K562 (cell line): ENCODE measurements around the gene MBD4. TPM values are rescaled to one million over a fixed set of nuclear protein-coding genes. Genes with fewer than 3 reads are reported as not detected.

Experiments
- GATA2 ChIP-seq: sonication (generic); formaldehyde crosslinking; IDR thresholded peaks from 2 replicates; pipeline ENCODE4 v1.4.0; 2020; ENCODE audit warnings: mild to moderate bottlenecking, missing genetic modification reagents
- JUN ChIP-seq, 2 experiments: sonication (generic) in 1 of 2; formaldehyde crosslinking in 1 of 2; IDR thresholded peaks; 2 replicates each; pipeline versions ENCODE4 v1.6.1 to v1.8.0; 2012 to 2022; ENCODE audit warnings: borderline replicate concordance in 2 of 2, mild to moderate bottlenecking in 2 of 2, improper control_type of control experiment in 1 of 2, low read depth in 1 of 2, low read length in 1 of 2, missing genetic modification reagents in 1 of 2
- KDM1A ChIP-seq, 2 experiments: fragments of 450-650 bp; IDR thresholded peaks; 2 replicates each; pipeline ENCODE4 v1.6.1; 2016; ENCODE audit warnings: mild to moderate bottlenecking in 2 of 2
- KLF6 ChIP-seq: fragments of 250-450 bp; sonication (Bioruptor Pico); IDR thresholded peaks from 2 replicates; pipeline ENCODE4 v1.4.0; 2020; ENCODE audit warnings: mild to moderate bottlenecking, moderate library complexity, borderline replicate concordance
- MAFG ChIP-seq: fragments of 450-650 bp; conservative IDR thresholded peaks from 2 replicates; pipeline ENCODE4 v1.6.1; 2016; ENCODE audit warnings: missing genetic modification characterization, missing compliant biosample characterization
- MTA1 ChIP-seq: fragments of 450-650 bp; IDR thresholded peaks from 2 replicates; pipeline ENCODE4 v1.6.1; 2017; ENCODE audit warnings: borderline replicate concordance
- RBM15 ChIP-seq: fragments of 200-400 bp; formaldehyde crosslinking; IDR thresholded peaks from 2 replicates; pipeline ENCODE4 v1.6.1; 2018; ENCODE audit warnings: mild to moderate bottlenecking, low read length, moderate library complexity; ENCODE audit not compliant: insufficient read depth
- RBM39 ChIP-seq: fragments of 200-400 bp; formaldehyde crosslinking; optimal IDR thresholded peaks from 2 replicates; pipeline ENCODE3; 2018; ENCODE audit warnings: low read depth, low read length
- TAL1 ChIP-seq: fragments of 450-650 bp; IDR thresholded peaks from 2 replicates; pipeline ENCODE4 v1.6.1; 2016; ENCODE audit warnings: mild to moderate bottlenecking
- TCF7L2 ChIP-seq: fragments of 150-350 bp; IDR thresholded peaks from 2 replicates; pipeline ENCODE4 v1.6.1; 2016; ENCODE audit warnings: low read depth, mild to moderate bottlenecking, low read length, moderate library complexity
- TEAD1 ChIP-seq, 2 experiments: fragments of 450-650 bp in 1 of 2; sonication (generic) in 1 of 2; formaldehyde crosslinking; IDR thresholded peaks; 2 replicates each; pipeline versions ENCODE4 v1.4.0 to v1.8.0; 2020 to 2022; ENCODE audit warnings: mild to moderate bottlenecking in 2 of 2, missing genetic modification reagents in 1 of 2
- ZNF212 ChIP-seq: fragments of 450-650 bp; formaldehyde crosslinking; IDR thresholded peaks from 2 replicates; pipeline ENCODE4 v1.4.0; 2020; ENCODE audit warnings: mild to moderate bottlenecking
- ZNF561 ChIP-seq: fragments of 450-650 bp; formaldehyde crosslinking; conservative IDR thresholded peaks from 2 replicates; pipeline ENCODE4 v1.4.0; 2020; ENCODE audit warnings: mild to moderate bottlenecking, moderate library complexity
- ZNF57 ChIP-seq: fragments of 450-650 bp; formaldehyde crosslinking; IDR thresholded peaks from 2 replicates; pipeline ENCODE4 v1.4.0; 2020; ENCODE audit warnings: mild to moderate bottlenecking, moderate library complexity
- polyA plus RNA-seq, 8 experiments: library from polyadenylated mRNA; depleted of rRNA in 4 of 8; stranded (reverse) in 5 of 8; unstranded in 3 of 8; fragments of >200 nt; fragmentation: Nextera tagmentation in 2 of 8; fragmentation: Illumina TruSeq in 1 of 8; extraction: Ambion mirVana in 2 of 8; extraction: Trizol in 1 of 8; gene quantifications; 2 replicates each; pipeline versions ENCODE4 v1.2.1 to v1.2.3, GENCODE V29; 2011 to 2014; ENCODE audit warnings: inconsistent platforms in 1 of 8, missing spikeins in 1 of 8
- total RNA-seq, 7 experiments: library from RNA; depleted of rRNA in 6 of 7; stranded (reverse); fragments of >200 nt in 6 of 7; fragmentation: Illumina TruSeq in 2 of 7; extraction: Trizol in 2 of 7; gene quantifications; 2 replicates each; pipeline versions ENCODE4 v1.2.1 to v1.2.3, GENCODE V29; 2011 to 2021; ENCODE audit warnings: low replicate concordance in 1 of 7
- TF ChIP-seq, protein P1 (sequence below): fragments of 250-450 bp; sonication (Bioruptor Pico); IDR thresholded peaks from 2 replicates; pipeline ENCODE4 v1.4.0; 2020; ENCODE audit warnings: mild to moderate bottlenecking, moderate library complexity, borderline replicate concordance
- TF ChIP-seq, protein P2 (sequence below), 2 experiments: fragments of 450-650 bp in 1 of 2; sonication (generic) in 1 of 2; formaldehyde crosslinking in 1 of 2; IDR thresholded peaks in 1 of 2; conservative IDR thresholded peaks in 1 of 2; 2 replicates each; pipeline versions ENCODE4 v1.6.1 to v1.8.1; 2016 to 2023; ENCODE audit warnings: mild to moderate bottlenecking in 2 of 2, moderate library complexity in 2 of 2, inconsistent platforms in 1 of 2, missing genetic modification reagents in 1 of 2
- TF ChIP-seq, protein P3 (sequence below): IDR thresholded peaks from 3 replicates; pipeline ENCODE4 v1.6.1; 2011; ENCODE audit warnings: borderline replicate concordance, mild to moderate bottlenecking, moderate library complexity; ENCODE audit not compliant: insufficient read length; ENCODE audit errors: extremely low read depth
- TF ChIP-seq, protein P4 (sequence below): fragments of 450-650 bp; conservative IDR thresholded peaks from 2 replicates; pipeline ENCODE4 v1.6.1; 2016; ENCODE audit warnings: missing genetic modification characterization, low read depth, mild to moderate bottlenecking, missing compliant biosample characterization, moderate library complexity

Gene MBD4
- total and polyA plus RNA-seq, 9 of the 15 experiments (the other 6 are each of a cell fraction or from before 2014, with no cell fraction given): 13.3 to 63.9 (median 39.0) TPM

DNA sequence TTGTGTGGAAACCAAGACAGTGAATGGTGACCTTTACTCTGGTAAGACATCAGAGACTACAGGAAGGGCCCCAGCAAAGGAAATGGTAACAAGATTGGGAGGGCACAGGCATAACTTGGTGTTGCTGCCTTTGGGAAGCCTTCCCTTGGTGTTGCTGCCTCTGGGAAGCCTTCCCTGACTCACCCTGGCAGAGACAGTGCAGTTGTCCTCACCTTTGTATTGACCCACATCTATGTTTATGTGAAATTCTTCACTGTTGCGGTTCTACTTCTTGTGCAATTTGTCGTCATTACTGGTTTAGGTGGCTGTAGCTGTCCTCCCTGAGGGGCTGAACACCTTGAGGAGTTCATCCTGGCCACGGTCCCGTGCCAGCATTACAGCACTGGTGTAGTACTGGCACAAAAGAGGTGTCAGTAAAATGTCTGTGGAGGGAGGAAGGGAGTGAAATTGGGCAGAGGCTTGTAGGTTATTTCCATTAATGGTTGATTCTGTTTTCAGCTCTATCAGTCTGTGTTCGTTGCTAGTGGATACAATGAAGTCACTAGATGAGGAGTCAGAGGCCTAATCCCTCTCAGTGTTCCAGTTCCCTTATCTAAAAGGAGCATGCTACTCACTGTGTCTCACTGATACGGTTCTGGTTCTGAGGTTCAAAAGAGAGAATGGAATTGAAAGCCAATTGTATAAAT lies 21.9 kb upstream of the MBD4 start (continued):
- TF ChIP-seq, protein P1, sequence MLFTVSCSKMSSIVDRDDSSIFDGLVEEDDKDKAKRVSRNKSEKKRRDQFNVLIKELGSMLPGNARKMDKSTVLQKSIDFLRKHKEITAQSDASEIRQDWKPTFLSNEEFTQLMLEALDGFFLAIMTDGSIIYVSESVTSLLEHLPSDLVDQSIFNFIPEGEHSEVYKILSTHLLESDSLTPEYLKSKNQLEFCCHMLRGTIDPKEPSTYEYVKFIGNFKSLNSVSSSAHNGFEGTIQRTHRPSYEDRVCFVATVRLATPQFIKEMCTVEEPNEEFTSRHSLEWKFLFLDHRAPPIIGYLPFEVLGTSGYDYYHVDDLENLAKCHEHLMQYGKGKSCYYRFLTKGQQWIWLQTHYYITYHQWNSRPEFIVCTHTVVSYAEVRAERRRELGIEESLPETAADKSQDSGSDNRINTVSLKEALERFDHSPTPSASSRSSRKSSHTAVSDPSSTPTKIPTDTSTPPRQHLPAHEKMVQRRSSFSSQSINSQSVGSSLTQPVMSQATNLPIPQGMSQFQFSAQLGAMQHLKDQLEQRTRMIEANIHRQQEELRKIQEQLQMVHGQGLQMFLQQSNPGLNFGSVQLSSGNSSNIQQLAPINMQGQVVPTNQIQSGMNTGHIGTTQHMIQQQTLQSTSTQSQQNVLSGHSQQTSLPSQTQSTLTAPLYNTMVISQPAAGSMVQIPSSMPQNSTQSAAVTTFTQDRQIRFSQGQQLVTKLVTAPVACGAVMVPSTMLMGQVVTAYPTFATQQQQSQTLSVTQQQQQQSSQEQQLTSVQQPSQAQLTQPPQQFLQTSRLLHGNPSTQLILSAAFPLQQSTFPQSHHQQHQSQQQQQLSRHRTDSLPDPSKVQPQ (CRISPR knock-in tag): no peak
- TF ChIP-seq RBM15 (no peak), ZNF561 (CRISPR knock-in tag) (no peak), MAFG (tag) (no peak), TAL1 (peak; percentile 98), KDM1A (IDR thresholded peaks at IDR 0.05) (peak; percentile 77 to 84), JUN (IDR thresholded peaks at IDR 0.05; ENCODE audit: borderline replicate concordance, low read depth, low read length) (peak; percentile 79), JUN (CRISPR knock-in tag; IDR thresholded peaks at IDR 0.05; ENCODE audit: borderline replicate concordance) (no peak), KLF6 (CRISPR knock-in tag) (0 out of 2 replicates have a peak, but pooled peaks have one; percentile 5), RBM39 (no peak), TCF7L2 (no peak), MTA1 (no peak), GATA2 (CRISPR knock-in tag) (peak; percentile 82), TEAD1 (CRISPR knock-in tag; IDR thresholded peaks at IDR 0.05) (no peak), ZNF212 (CRISPR knock-in tag) (no peak), ZNF57 (CRISPR knock-in tag) (no peak)
- TF ChIP-seq, protein P2, sequence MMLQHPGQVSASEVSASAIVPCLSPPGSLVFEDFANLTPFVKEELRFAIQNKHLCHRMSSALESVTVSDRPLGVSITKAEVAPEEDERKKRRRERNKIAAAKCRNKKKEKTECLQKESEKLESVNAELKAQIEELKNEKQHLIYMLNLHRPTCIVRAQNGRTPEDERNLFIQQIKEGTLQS (IDR thresholded peaks at IDR 0.05): peak; percentile 70; the same call in 1 of the 2 replicates
- TF ChIP-seq, protein P2 (CRISPR knock-in tag; conservative IDR thresholded peaks at IDR 0.05): 0 out of 2 replicates have a peak, but pooled peaks have one; percentile 26
- TF ChIP-seq, protein P3, sequence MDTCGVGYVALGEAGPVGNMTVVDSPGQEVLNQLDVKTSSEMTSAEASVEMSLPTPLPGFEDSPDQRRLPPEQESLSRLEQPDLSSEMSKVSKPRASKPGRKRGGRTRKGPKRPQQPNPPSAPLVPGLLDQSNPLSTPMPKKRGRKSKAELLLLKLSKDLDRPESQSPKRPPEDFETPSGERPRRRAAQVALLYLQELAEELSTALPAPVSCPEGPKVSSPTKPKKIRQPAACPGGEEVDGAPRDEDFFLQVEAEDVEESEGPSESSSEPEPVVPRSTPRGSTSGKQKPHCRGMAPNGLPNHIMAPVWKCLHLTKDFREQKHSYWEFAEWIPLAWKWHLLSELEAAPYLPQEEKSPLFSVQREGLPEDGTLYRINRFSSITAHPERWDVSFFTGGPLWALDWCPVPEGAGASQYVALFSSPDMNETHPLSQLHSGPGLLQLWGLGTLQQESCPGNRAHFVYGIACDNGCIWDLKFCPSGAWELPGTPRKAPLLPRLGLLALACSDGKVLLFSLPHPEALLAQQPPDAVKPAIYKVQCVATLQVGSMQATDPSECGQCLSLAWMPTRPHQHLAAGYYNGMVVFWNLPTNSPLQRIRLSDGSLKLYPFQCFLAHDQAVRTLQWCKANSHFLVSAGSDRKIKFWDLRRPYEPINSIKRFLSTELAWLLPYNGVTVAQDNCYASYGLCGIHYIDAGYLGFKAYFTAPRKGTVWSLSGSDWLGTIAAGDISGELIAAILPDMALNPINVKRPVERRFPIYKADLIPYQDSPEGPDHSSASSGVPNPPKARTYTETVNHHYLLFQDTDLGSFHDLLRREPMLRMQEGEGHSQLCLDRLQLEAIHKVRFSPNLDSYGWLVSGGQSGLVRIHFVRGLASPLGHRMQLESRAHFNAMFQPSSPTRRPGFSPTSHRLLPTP: no peak
- TF ChIP-seq, protein P4, sequence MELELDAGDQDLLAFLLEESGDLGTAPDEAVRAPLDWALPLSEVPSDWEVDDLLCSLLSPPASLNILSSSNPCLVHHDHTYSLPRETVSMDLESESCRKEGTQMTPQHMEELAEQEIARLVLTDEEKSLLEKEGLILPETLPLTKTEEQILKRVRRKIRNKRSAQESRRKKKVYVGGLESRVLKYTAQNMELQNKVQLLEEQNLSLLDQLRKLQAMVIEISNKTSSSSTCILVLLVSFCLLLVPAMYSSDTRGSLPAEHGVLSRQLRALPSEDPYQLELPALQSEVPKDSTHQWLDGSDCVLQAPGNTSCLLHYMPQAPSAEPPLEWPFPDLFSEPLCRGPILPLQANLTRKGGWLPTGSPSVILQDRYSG: no peak; the same call in 1 of the 2 replicates
